ENCODE measurements around the gene CDK13.

CDK13 gene

GRCh38 chr7:40095695-40096327, 145.8 kb downstream of the CDK13 start:
- peak overlapping the region in 1 of 3 experiments; percentile 69 for H3K27ac Mint-ChIP-seq
- peaks cover 46% of the 10 kb centered on the region for H3K36me3 Mint-ChIP-seq (ENCODE audit: low read depth)
- no peak overlapping the region for H3K4me3 Mint-ChIP-seq
- H3K4me1 Mint-ChIP-seq = peaks cover 23% of the 10 kb centered on the region
- TF ChIP-seq CTCF (IDR thresholded peaks at IDR 0.05; ENCODE audit: unreplicated experiment in 3 of 3) = no peak
- H3K27me3 Mint-ChIP-seq (ENCODE audit: low read depth) = no peaks in the 10 kb centered on the region
- no peaks in the 10 kb centered on the region for H3K9me3 Mint-ChIP-seq

GRCh38 chr7:40097728-40098127, 147.7 kb downstream of the CDK13 start:
- Mint-ChIP-seq H3K36me3 (ENCODE audit: low read depth) (peaks cover 33% of the 10 kb centered on the region), H3K4me3 (no peak overlapping the region), H3K4me1 (peaks cover 12% of the 10 kb centered on the region), H3K27ac (peak overlapping the region; percentile 17 to 65 (median 33)), H3K9me3 (no peaks in the 10 kb centered on the region), H3K27me3 (ENCODE audit: low read depth) (no peaks in the 10 kb centered on the region)
- TF ChIP-seq CTCF (IDR thresholded peaks at IDR 0.05; ENCODE audit: unreplicated experiment in 3 of 3) = no peak

DNA sequence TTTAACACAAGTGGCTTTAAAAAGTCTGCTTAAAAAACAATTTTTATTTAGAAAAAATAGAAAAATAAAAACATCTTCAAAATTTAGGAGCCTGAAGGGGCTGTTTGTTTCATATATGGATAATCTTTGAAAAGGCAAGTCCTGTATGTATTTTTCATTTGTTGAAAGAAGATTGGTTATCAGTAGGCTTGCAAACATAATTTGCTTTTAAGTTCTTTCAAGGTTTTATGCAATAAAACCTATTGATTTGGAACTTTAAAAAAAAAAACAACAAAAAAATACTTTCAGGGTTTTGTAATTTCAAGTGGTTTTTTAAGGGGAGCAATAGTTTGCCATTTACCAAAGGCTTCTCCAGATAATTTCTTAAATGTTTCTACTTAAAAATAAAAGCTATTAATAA, 148.8 kb downstream of the CDK13 start:
- no peak for TF ChIP-seq CTCF (IDR thresholded peaks at IDR 0.05; ENCODE audit: unreplicated experiment in 3 of 3)
- H3K4me1 Mint-ChIP-seq = peaks cover 12% of the 10 kb centered on the region
- H3K36me3 Mint-ChIP-seq (ENCODE audit: low read depth) = peaks cover 27% of the 10 kb centered on the region
- no peak overlapping the region for H3K27ac Mint-ChIP-seq
- no peaks in the 10 kb centered on the region for H3K27me3 Mint-ChIP-seq (ENCODE audit: low read depth)
- no peak overlapping the region for H3K4me3 Mint-ChIP-seq
- H3K9me3 Mint-ChIP-seq = no peaks in the 10 kb centered on the region

DNA sequence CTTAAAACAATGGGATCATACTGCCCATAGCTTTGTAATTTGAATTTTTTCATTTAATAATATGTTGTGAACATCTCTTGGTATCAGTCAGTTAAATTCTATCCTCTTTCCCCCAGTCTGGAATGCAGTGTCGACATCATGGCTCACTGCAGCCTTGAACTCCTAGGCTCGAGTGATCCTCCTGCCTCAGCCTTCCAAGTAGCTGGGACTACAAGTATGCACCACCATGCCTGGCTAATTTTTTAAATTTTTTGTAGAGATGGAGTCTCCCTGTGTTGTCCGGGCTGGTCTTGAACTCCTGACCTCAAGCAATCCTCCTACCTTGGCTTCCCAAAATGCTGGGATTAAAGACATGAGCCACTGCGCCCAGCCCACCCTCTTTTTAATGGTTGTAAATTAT, 149.8 kb downstream of the CDK13 start:
- no peak overlapping the region for H3K27ac Mint-ChIP-seq
- H3K4me1 Mint-ChIP-seq = peaks cover 12% of the 10 kb centered on the region

DNA sequence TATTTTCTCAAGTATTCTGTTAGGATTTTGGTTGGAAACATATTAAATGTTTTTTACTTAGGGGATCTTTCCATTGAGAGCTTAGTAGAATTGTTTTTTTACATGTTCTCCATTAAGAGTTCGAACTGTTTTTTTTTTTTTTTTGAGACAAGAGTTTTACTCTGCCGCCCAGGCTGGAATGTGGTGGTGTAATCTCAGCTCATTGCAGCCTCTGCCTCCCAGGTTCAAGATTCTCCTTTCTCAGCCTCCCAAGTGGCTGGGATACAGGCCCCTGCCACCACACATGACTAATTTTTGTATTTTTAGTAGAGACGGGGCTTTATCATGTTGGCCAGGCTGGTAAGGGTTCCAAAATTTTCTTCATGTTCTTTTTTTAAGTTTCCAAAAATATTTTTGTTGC, 151.1 kb downstream of the CDK13 start:
- Mint-ChIP-seq H3K36me3 (ENCODE audit: low read depth) (peaks cover 7% of the 10 kb centered on the region), H3K9me3 (no peaks in the 10 kb centered on the region), H3K4me3 (no peak overlapping the region), H3K27ac (no peak overlapping the region), H3K27me3 (ENCODE audit: low read depth) (no peaks in the 10 kb centered on the region), H3K4me1 (peaks cover 6% of the 10 kb centered on the region)
- TF ChIP-seq CTCF (IDR thresholded peaks at IDR 0.05; ENCODE audit: unreplicated experiment in 3 of 3) = no peak

More for the DNA sequence above, 149.8 kb downstream of the CDK13 start:
- Mint-ChIP-seq H3K27me3 (ENCODE audit: low read depth) (no peaks in the 10 kb centered on the region), H3K36me3 (ENCODE audit: low read depth) (peaks cover 17% of the 10 kb centered on the region), H3K4me3 (no peak overlapping the region), H3K9me3 (no peaks in the 10 kb centered on the region)
- no peak for TF ChIP-seq CTCF (IDR thresholded peaks at IDR 0.05; ENCODE audit: unreplicated experiment in 3 of 3)

DNA sequence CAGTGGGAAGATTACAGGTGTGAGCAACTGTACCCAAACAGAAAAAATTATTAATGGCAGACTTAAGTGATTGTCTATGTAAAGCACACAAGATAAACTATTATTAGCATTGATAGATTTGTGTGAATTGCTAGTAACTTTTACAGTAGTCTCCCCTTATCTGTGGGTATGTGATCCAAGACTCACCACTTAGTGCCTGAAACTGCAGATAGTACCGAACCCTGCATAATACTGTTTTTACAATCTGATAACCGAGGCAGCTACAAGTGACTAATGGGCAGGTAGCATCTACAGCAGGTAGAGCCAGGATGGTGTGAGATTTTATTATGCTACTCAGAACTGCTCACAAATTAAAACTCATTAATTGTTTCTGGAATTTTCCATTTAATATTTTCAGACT, 152.8 kb downstream of the CDK13 start:
- Mint-ChIP-seq H3K27me3 (ENCODE audit: low read depth) (no peaks in the 10 kb centered on the region), H3K4me1 (peaks cover under 1% of the 10 kb centered on the region), H3K27ac (no peak overlapping the region), H3K36me3 (ENCODE audit: low read depth) (peaks cover under 1% of the 10 kb centered on the region), H3K4me3 (no peak overlapping the region), H3K9me3 (no peaks in the 10 kb centered on the region)
- TF ChIP-seq CTCF (IDR thresholded peaks at IDR 0.05; ENCODE audit: unreplicated experiment in 3 of 3) = no peak
